ENCODE results near the gene APOA1.

DNA sequence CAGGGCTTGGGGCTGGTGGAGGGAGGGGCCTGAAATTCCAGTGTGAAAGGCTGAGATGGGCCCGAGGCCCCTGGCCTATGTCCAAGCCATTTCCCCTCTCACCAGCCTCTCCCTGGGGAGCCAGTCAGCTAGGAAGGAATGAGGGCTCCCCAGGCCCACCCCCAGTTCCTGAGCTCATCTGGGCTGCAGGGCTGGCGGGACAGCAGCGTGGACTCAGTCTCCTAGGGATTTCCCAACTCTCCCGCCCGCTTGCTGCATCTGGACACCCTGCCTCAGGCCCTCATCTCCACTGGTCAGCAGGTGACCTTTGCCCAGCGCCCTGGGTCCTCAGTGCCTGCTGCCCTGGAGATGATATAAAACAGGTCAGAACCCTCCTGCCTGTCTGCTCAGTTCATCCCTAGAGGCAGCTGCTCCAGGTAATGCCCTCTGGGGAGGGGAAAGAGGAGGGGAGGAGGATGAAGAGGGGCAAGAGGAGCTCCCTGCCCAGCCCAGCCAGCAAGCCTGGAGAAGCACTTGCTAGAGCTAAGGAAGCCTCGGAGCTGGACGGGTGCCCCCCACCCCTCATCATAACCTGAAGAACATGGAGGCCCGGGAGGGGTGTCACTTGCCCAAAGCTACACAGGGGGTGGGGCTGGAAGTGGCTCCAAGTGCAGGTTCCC lies 7.8 kb downstream of the APOA1 start, which contains the start of gene APOC3:
- no peak for TF ChIP-seq CTCF (IDR thresholded peaks at IDR 0.05)
- TF ChIP-seq POLR2AphosphoS5 (IDR thresholded peaks at IDR 0.05) = no peak

Data from esophagus muscularis mucosa (tissue), 3 donors.